Measurements from ENCODE around the gene MAPK1. TPM values are rescaled to one million over a fixed set of nuclear protein-coding genes. Genes with fewer than 3 reads are reported as not detected.
"Not testable (repeated sequence)": the region's sequence is repeated elsewhere in the genome, so short reads cannot be mapped to it uniquely, and the experiment has no call there.

The MAPK1 gene
- total RNA-seq, 1 donor, result 46.3 TPM

DNA sequence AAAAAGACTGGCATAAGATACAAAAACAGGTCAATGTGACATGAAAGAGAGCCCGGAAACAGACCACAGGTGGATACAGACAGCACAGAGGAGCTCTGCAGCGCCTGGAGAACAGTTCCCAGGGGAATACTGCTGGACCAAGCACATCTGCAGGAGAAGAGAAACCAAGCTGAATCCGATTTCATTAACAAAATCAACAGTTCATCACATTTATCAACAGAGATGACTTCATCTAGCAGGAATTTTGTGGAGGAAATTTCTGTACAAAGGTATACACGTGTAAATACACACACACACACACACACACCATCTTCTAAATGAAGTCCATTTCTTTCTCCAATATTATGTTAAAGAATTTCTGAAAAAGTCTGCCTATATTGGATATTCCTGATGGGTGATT lies 148.9 kb downstream of the MAPK1 start:
- no peaks in the 10 kb centered on the region for H3K4me1 ChIP-seq (ENCODE audit: insufficient read depth, low read length)

GRCh38 chr22:21716395-21717122 lies 150.9 kb downstream of the MAPK1 start:
- not testable (repeated sequence) for H3K27me3 ChIP-seq (ENCODE audit: insufficient read depth, low read length); H2AFZ ChIP-seq (ENCODE audit: low read length); H3K4me2 ChIP-seq (ENCODE audit: insufficient read depth, low read length); H3K9me3 ChIP-seq (ENCODE audit: low read depth, low read length); H3K4me3 ChIP-seq (ENCODE audit: insufficient read depth, low read length); H3K4me1 ChIP-seq (ENCODE audit: insufficient read depth, low read length); H3K27ac ChIP-seq (ENCODE audit: low read depth, low read length); H3K79me2 ChIP-seq (ENCODE audit: insufficient read depth, low read length); H4K20me1 ChIP-seq (ENCODE audit: insufficient read depth, low read length); DNase-seq (ENCODE audit: insufficient read length, low spot score, missing footprints); H3K36me3 ChIP-seq (ENCODE audit: insufficient read depth, low read length)

More for the DNA sequence above, 148.9 kb downstream of the MAPK1 start:
- TF ChIP-seq CTCF (IDR thresholded peaks at IDR 0.05; ENCODE audit: extremely low read depth, low read depth, low read length), result no peak
- DNase-seq (ENCODE audit: insufficient read length, low spot score, missing footprints), result peak; percentile 11
- Histone ChIP-seq H3K9me3 (ENCODE audit: low read depth, low read length) (no peaks in the 10 kb centered on the region), H3K4me2 (ENCODE audit: insufficient read depth, low read length) (no peak overlapping the region), H3K27ac (ENCODE audit: low read depth, low read length) (no peak overlapping the region), H4K20me1 (ENCODE audit: insufficient read depth, low read length) (no peaks in the 10 kb centered on the region), H2AFZ (ENCODE audit: low read length) (no peak overlapping the region), H3K27me3 (ENCODE audit: insufficient read depth, low read length) (no peaks in the 10 kb centered on the region), H3K4me3 (ENCODE audit: insufficient read depth, low read length) (no peak overlapping the region), H3K36me3 (ENCODE audit: insufficient read depth, low read length) (no peaks in the 10 kb centered on the region), H3K79me2 (ENCODE audit: insufficient read depth, low read length) (no peaks in the 10 kb centered on the region)

DNA sequence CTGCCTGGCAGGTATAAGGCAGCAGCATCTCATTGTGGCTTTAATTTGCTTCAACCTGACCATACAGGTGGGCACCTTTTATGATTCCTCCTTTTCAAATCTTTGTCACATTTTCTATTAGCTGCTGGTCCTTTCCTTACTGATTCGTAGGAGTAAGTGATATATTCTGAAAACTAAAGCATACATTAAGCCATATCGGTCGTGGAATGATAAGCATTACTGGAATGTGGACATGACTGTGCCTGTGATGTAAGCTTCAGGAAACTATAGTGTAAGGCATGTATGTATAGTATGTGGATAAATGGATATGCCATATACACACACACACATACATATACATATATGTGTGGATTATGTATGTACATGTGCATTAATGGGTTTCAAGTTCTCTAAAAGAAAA lies 152.7 kb downstream of the MAPK1 start:
- TF ChIP-seq CTCF (IDR thresholded peaks at IDR 0.05; ENCODE audit: extremely low read depth, low read depth, low read length), result no peak
- no peak overlapping the region for H3K4me2 ChIP-seq (ENCODE audit: insufficient read depth, low read length)
- H3K4me1 ChIP-seq (ENCODE audit: insufficient read depth, low read length), result peaks cover 10% of the 10 kb centered on the region
- H3K36me3 ChIP-seq (ENCODE audit: insufficient read depth, low read length), result no peaks in the 10 kb centered on the region
- H4K20me1 ChIP-seq (ENCODE audit: insufficient read depth, low read length), result no peaks in the 10 kb centered on the region
- H2AFZ ChIP-seq (ENCODE audit: low read length), result no peak overlapping the region
- H3K27me3 ChIP-seq (ENCODE audit: insufficient read depth, low read length), result no peaks in the 10 kb centered on the region
- no peaks in the 10 kb centered on the region for H3K79me2 ChIP-seq (ENCODE audit: insufficient read depth, low read length)
- no peak overlapping the region for H3K27ac ChIP-seq (ENCODE audit: low read depth, low read length)
- no peaks in the 10 kb centered on the region for H3K9me3 ChIP-seq (ENCODE audit: low read depth, low read length)
- no peak overlapping the region for H3K4me3 ChIP-seq (ENCODE audit: insufficient read depth, low read length)
- DNase-seq (ENCODE audit: insufficient read length, low spot score, missing footprints), result peak; percentile 19

- H3K27me3 ChIP-seq (ENCODE audit: insufficient read depth, low read length), result no peaks in the 10 kb centered on the region
- no peaks in the 10 kb centered on the region for H3K79me2 ChIP-seq (ENCODE audit: insufficient read depth, low read length)
Observed at GRCh38 chr22:21714059-21714770, 153.2 kb downstream of the MAPK1 start.

More at GRCh38 chr22:21714059-21714770, 153.2 kb downstream of the MAPK1 start:
- no peak for TF ChIP-seq CTCF (IDR thresholded peaks at IDR 0.05; ENCODE audit: extremely low read depth, low read depth, low read length)
- H4K20me1 ChIP-seq (ENCODE audit: insufficient read depth, low read length), result no peaks in the 10 kb centered on the region
- no peak overlapping the region for H3K4me3 ChIP-seq (ENCODE audit: insufficient read depth, low read length)
- no peak overlapping the region for H3K4me2 ChIP-seq (ENCODE audit: insufficient read depth, low read length)
- no peak overlapping the region for H3K27ac ChIP-seq (ENCODE audit: low read depth, low read length)
- H3K36me3 ChIP-seq (ENCODE audit: insufficient read depth, low read length), result no peaks in the 10 kb centered on the region
- no peak overlapping the region for H2AFZ ChIP-seq (ENCODE audit: low read length)
- peaks cover 13% of the 10 kb centered on the region for H3K4me1 ChIP-seq (ENCODE audit: insufficient read depth, low read length)
- peak; percentile 57 for DNase-seq (ENCODE audit: insufficient read length, low spot score, missing footprints)
- no peaks in the 10 kb centered on the region for H3K9me3 ChIP-seq (ENCODE audit: low read depth, low read length)
